Natural killer cell (primary cell): Measurements from ENCODE around the gene C1QTNF6. TPM values are rescaled to one million over a fixed set of nuclear protein-coding genes. Genes with fewer than 3 reads are reported as not detected.
A peak's percentile ranks its signal among the peaks of the same experiment; 100 is the strongest.

ENCODE experiments used
- ATAC-seq, 3 donors: fragments of 150-1000 bp in 2 of 3; fragments of 200-7000 bp in 1 of 3; cut with Tn5 transposase; 1 replicate in 1 of 3; 2 replicates in 2 of 3; pipeline ENCODE4 v1.10.0; 2021; ENCODE audit warnings: mild to moderate bottlenecking in 2 of 3, moderate library complexity in 2 of 3
- DNase-seq, 2 donors: peaks; one replicate each; pipeline versions ENCODE4 v3.0.0 to v3.0.0-alpha.2; 2013 to 2021; ENCODE audit warnings: mixed read lengths in 1 of 2
- H3K27ac ChIP-seq: one replicate; pipeline ENCODE4 v1.5.1; 2013; ENCODE audit warnings: mild to moderate bottlenecking, low read length
- H3K27me3 ChIP-seq: one replicate; pipeline ENCODE4 v1.6.1; 2013; ENCODE audit warnings: low read length; ENCODE audit not compliant: control insufficient read depth, insufficient read depth
- H3K36me3 ChIP-seq: one replicate; pipeline ENCODE4 v1.6.1; 2013; ENCODE audit warnings: low read length; ENCODE audit not compliant: control insufficient read depth, insufficient read depth
- H3K4me1 ChIP-seq: one replicate; pipeline ENCODE4 v1.6.1; 2013; ENCODE audit warnings: low read length; ENCODE audit not compliant: control insufficient read depth, insufficient read depth
- H3K4me3 ChIP-seq: one replicate; pipeline ENCODE4 v1.5.1; 2013; ENCODE audit warnings: low read length
- H3K9me3 ChIP-seq: one replicate; pipeline ENCODE4 v1.6.1; 2013; ENCODE audit warnings: low read length; ENCODE audit not compliant: control insufficient read depth, insufficient read depth
- H3K27ac Mint-ChIP-seq, 2 donors: one replicate each; pipeline ENCODE4 v1.8.0; 2022; ENCODE audit warnings: mild to moderate bottlenecking in 2 of 2, mixed read lengths in 2 of 2, moderate library complexity in 1 of 2
- H3K27me3 Mint-ChIP-seq, 2 donors: one replicate each; pipeline ENCODE4 v1.8.0; 2022; ENCODE audit warnings: low read depth in 2 of 2, mixed read lengths in 2 of 2
- H3K36me3 Mint-ChIP-seq: one replicate; pipeline ENCODE4 v1.8.0; 2022; ENCODE audit warnings: mixed read lengths
- H3K4me1 Mint-ChIP-seq, 2 donors: one replicate each; pipeline ENCODE4 v1.8.0; 2022; ENCODE audit warnings: mixed read lengths in 2 of 2
- H3K4me3 Mint-ChIP-seq: one replicate; pipeline ENCODE4 v1.8.0; 2022; ENCODE audit warnings: mild to moderate bottlenecking, moderate library complexity, mixed read lengths
- H3K9me3 Mint-ChIP-seq, 2 donors: one replicate each; pipeline ENCODE4 v1.8.0; 2022; ENCODE audit warnings: mixed read lengths in 2 of 2
- WGBS: methylation state at CpG from one replicate; pipeline ENCODE4 v1.1.7; 2013; ENCODE audit warnings: missing lambda C conversion rate; ENCODE audit not compliant: insufficient coverage; 5-methylcytosine and 5-hydroxymethylcytosine counted together
- intact Hi-C: fragments of 100-400 bp; cut with micrococcal nuclease; formaldehyde crosslinking; loops from one replicate; pipeline ENCODE4 v1.14.2; 2022
- total RNA-seq, 4 donors: library from RNA; stranded (reverse); fragments of 120-200 nt in 1 of 4; gene quantifications; one replicate each; pipeline versions ENCODE4 v1.2.3 to v1.2.4, GENCODE V29; 2013 to 2022
- TF ChIP-seq, protein P1 (sequence below): fragments of 200-600 bp; IDR thresholded peaks from one replicate; pipeline ENCODE4 v1.8.0; 2022; ENCODE audit warnings: antibody characterized with exemption

The C1QTNF6 gene
- total RNA-seq, 3 donors from 2014 or later (not counting 1 experiment from before 2014, with no cell fraction given): 6.0 to 10.3 (median 6.7) TPM

GRCh38 chr22:37163096-37163489, 25.0 kb downstream of the C1QTNF6 start:
- H3K4me1 ChIP-seq: peaks cover 100% of the 10 kb centered on the region
- Mint-ChIP-seq H3K9me3 (no peaks in the 10 kb centered on the region), H3K4me3 (peak overlapping the region; percentile 66), H3K27ac (peak overlapping the region; percentile 94 to 97), H3K36me3 (no peaks in the 10 kb centered on the region), H3K27me3 (no peaks in the 10 kb centered on the region), H3K4me1 (peaks cover 87 to 96% of the 10 kb centered on the region in 2 donors)
- H3K27me3 ChIP-seq: no peaks in the 10 kb centered on the region
- no peaks in the 10 kb centered on the region for H3K9me3 ChIP-seq
- H3K36me3 ChIP-seq: no peaks in the 10 kb centered on the region
- intact Hi-C loops: loop anchor here (5.0 to 10.0 kb wide), 2 partner anchors 79 to 322 kb away; partner anchors contain the start of genes MFNG and RAC2
- peak in 1 of 2 donors; percentile 35 for DNase-seq
- no peak overlapping the region for H3K4me3 ChIP-seq
- TF ChIP-seq, protein P1, sequence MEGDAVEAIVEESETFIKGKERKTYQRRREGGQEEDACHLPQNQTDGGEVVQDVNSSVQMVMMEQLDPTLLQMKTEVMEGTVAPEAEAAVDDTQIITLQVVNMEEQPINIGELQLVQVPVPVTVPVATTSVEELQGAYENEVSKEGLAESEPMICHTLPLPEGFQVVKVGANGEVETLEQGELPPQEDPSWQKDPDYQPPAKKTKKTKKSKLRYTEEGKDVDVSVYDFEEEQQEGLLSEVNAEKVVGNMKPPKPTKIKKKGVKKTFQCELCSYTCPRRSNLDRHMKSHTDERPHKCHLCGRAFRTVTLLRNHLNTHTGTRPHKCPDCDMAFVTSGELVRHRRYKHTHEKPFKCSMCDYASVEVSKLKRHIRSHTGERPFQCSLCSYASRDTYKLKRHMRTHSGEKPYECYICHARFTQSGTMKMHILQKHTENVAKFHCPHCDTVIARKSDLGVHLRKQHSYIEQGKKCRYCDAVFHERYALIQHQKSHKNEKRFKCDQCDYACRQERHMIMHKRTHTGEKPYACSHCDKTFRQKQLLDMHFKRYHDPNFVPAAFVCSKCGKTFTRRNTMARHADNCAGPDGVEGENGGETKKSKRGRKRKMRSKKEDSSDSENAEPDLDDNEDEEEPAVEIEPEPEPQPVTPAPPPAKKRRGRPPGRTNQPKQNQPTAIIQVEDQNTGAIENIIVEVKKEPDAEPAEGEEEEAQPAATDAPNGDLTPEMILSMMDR: no peak
- peak overlapping the region; percentile 92 for H3K27ac ChIP-seq
- WGBS: 24% methylated on average over 5 of the region's 5 CpGs
- no peak for ATAC-seq

- TF ChIP-seq, protein P1: peak; percentile 30
- Mint-ChIP-seq H3K36me3 (no peaks in the 10 kb centered on the region), H3K4me1 (peaks cover 87 to 96% of the 10 kb centered on the region in 2 donors), H3K27ac (peak overlapping the region; percentile 94 to 97), H3K4me3 (peak overlapping the region; percentile 66), H3K27me3 (no peaks in the 10 kb centered on the region), H3K9me3 (no peaks in the 10 kb centered on the region)
- Histone ChIP-seq H3K27me3 (no peaks in the 10 kb centered on the region), H3K27ac (peak overlapping the region; percentile 92), H3K9me3 (no peaks in the 10 kb centered on the region), H3K4me1 (peaks cover 100% of the 10 kb centered on the region), H3K36me3 (no peaks in the 10 kb centered on the region), H3K4me3 (peak overlapping the region; percentile 2)
- DNase-seq: peak; percentile 85
- intact Hi-C loops: loop anchor here (1.0 to 10.0 kb wide), 5 partner anchors 12 to 322 kb away; partner anchors contain the start of genes MFNG and RAC2
- 25% methylated on average over 11 of the region's 11 CpGs for WGBS
- peak; percentile 52 to 78 (median 69) for ATAC-seq
Observed at GRCh38 chr22:37162221-37163095, 25.6 kb downstream of the C1QTNF6 start.

DNA sequence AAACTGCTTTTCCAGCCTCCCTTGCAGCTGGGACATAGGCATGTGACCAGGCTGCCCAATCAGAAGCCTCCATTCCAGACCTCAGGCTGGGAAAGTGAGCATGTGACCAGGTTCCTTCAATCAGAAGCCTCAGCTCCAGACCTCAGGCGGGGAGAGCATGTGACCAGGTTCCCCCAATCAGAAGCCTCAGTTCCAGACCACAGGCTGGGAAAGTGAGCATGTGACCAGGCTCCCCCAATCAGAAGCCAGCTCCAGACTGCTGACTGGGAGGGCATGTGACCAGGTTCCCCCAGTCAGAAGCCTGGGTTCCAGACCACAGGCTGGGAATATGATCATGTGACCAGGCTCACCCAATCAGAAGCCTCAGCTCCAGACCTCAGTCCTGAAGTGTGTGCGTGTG, 26.6 kb downstream of the C1QTNF6 start:
- TF ChIP-seq, protein P1: no peak
- Mint-ChIP-seq H3K9me3 (no peaks in the 10 kb centered on the region), H3K36me3 (no peaks in the 10 kb centered on the region), H3K27ac (peak overlapping the region; percentile 94 to 97), H3K4me1 (peaks cover 87 to 96% of the 10 kb centered on the region in 2 donors), H3K27me3 (no peaks in the 10 kb centered on the region), H3K4me3 (peak overlapping the region; percentile 66)
- H3K27me3 ChIP-seq: no peaks in the 10 kb centered on the region
- H3K9me3 ChIP-seq: no peaks in the 10 kb centered on the region
- H3K4me3 ChIP-seq: no peak overlapping the region
- DNase-seq (peak in 1 of 2 donors; percentile 51), ATAC-seq (no peak)
- peaks cover 100% of the 10 kb centered on the region for H3K4me1 ChIP-seq
- WGBS: 87% methylated on average over 2 of the region's 2 CpGs
- H3K36me3 ChIP-seq: no peaks in the 10 kb centered on the region
- peak overlapping the region; percentile 92 for H3K27ac ChIP-seq
- intact Hi-C loops: loop anchor here (5.0 to 10.0 kb wide), 2 partner anchors 81 to 323 kb away; partner anchors contain the start of genes MFNG and RAC2
